HFFc6 (cell line): ENCODE data around the gene WRAP73. TPM values are rescaled to one million over a fixed set of nuclear protein-coding genes. Genes with fewer than 3 reads are reported as not detected.

Source experiments
- DNase-seq: peaks from one replicate; pipeline ENCODE4 v3.0.0-alpha.2; 2018
- H3K27ac Mint-ChIP-seq: 2 replicates; pipeline ENCODE4 v1.8.0; 2020; ENCODE audit warnings: mild to moderate bottlenecking, mixed read lengths
- H3K27me3 Mint-ChIP-seq: 2 replicates; pipeline ENCODE4 v1.8.0; 2021; ENCODE audit warnings: mild to moderate bottlenecking, moderate library complexity, mixed read lengths; ENCODE audit not compliant: insufficient read depth
- H3K36me3 Mint-ChIP-seq: 2 replicates; pipeline ENCODE4 v1.8.0; 2021; ENCODE audit warnings: low read depth, mixed read lengths
- H3K4me1 Mint-ChIP-seq: 2 replicates; pipeline ENCODE4 v1.8.0; 2020; ENCODE audit warnings: low read depth, mixed read lengths
- H3K4me3 Mint-ChIP-seq: 2 replicates; pipeline ENCODE4 v1.8.0; 2020; ENCODE audit warnings: mild to moderate bottlenecking, moderate library complexity, mixed read lengths
- H3K9me3 Mint-ChIP-seq: 2 replicates; pipeline ENCODE4 v1.8.0; 2020; ENCODE audit warnings: mild to moderate bottlenecking, mixed read lengths
- total RNA-seq, 6 experiments: library from RNA; stranded (reverse); fragmentation: NEBNext Ultra II Directional; extraction: Animal tissue kit (Norgen Biotek cat#: 25700); gene quantifications; 2 replicates in 1 of 6; 3 replicates in 5 of 6; pipeline ENCODE4 v1.2.3, GENCODE V29; 2021
- TF ChIP-seq, protein P1 (sequence below): fragments of 200-600 bp; sonication (generic); IDR thresholded peaks from 2 replicates; pipeline ENCODE4 v1.5.0; 2021; ENCODE audit warnings: antibody characterized with exemption, mild to moderate bottlenecking

The WRAP73 gene
- total RNA-seq, 6 experiments from 2014 or later, result 11.8 to 14.8 (median 14.3) TPM

DNA sequence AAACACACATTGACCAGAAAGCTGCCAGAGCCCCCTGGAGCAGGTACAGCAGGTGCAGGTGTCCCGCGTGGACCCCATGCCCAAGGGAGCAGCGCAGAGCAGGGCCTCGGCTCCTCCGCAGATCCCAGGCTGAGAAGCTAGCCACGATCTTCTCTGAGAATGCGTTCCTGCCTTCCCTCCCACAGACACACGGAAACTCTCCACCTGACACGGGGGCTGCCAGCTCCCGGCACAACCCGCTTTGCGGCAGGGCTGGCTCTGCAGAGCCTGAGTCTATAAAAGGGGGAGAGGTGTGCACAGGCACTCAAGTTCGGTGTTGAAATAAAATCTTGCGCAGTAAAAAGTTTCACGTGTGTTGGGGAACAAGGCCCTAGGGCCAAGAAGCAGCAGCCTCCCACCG, 48.2 kb downstream of the WRAP73 start:
- Mint-ChIP-seq H3K4me3 (no peak overlapping the region), H3K4me1 (no peaks in the 10 kb centered on the region), H3K27me3 (peaks cover 6% of the 10 kb centered on the region), H3K36me3 (no peaks in the 10 kb centered on the region), H3K27ac (no peak overlapping the region), H3K9me3 (no peaks in the 10 kb centered on the region)
- TF ChIP-seq, protein P1, sequence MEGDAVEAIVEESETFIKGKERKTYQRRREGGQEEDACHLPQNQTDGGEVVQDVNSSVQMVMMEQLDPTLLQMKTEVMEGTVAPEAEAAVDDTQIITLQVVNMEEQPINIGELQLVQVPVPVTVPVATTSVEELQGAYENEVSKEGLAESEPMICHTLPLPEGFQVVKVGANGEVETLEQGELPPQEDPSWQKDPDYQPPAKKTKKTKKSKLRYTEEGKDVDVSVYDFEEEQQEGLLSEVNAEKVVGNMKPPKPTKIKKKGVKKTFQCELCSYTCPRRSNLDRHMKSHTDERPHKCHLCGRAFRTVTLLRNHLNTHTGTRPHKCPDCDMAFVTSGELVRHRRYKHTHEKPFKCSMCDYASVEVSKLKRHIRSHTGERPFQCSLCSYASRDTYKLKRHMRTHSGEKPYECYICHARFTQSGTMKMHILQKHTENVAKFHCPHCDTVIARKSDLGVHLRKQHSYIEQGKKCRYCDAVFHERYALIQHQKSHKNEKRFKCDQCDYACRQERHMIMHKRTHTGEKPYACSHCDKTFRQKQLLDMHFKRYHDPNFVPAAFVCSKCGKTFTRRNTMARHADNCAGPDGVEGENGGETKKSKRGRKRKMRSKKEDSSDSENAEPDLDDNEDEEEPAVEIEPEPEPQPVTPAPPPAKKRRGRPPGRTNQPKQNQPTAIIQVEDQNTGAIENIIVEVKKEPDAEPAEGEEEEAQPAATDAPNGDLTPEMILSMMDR, result no peak
- no peak for DNase-seq

DNA sequence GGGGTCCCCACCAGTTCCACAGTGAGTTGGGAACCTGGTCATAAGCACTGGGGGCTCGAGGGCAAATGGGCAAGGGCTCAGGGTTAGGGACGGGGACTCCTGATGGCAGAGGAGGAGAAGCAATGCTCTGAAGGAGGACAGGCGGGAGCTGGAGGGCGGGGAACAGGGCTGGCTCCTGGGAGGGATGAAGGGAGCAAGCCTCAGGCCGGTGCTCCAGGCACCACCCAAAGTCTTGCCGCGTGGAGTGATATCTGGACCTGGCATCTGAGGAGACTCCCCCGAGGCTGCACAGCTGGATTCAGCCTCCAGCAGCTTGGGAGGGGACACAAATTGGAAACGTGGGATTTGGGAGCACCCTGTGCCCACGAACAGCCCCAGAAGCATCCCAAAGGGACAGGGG, 49.5 kb downstream of the WRAP73 start:
- H3K27ac Mint-ChIP-seq, result no peak overlapping the region
- H3K27me3 Mint-ChIP-seq, result peaks cover 6% of the 10 kb centered on the region
- no peak overlapping the region for H3K4me3 Mint-ChIP-seq
- no peaks in the 10 kb centered on the region for H3K4me1 Mint-ChIP-seq
- TF ChIP-seq, protein P1, result no peak
- no peak for DNase-seq
- no peaks in the 10 kb centered on the region for H3K9me3 Mint-ChIP-seq
- no peaks in the 10 kb centered on the region for H3K36me3 Mint-ChIP-seq

DNA sequence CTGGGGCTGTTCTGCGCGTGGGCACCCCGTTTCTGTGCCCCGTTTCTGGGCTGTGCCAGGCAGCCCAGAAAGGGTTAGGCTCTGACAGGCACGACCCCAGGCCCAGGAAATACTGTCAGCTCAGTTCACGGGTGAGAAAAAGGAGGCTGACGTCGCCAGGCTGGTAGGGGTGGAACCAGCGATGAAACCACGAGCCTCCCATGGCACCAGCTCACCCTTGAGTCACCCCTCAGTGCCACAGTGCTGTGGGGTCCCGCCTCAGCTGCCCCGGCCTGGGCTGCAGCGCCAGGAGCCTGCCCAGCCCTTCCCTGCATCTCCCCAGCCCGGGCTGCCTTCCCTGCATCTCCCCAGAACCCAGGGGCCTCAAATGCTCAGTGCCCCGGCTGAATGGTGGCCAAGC, 50.1 kb downstream of the WRAP73 start:
- peaks cover 6% of the 10 kb centered on the region for H3K27me3 Mint-ChIP-seq
- DNase-seq, result no peak
- no peak overlapping the region for H3K4me3 Mint-ChIP-seq
- H3K4me1 Mint-ChIP-seq, result no peaks in the 10 kb centered on the region
- H3K27ac Mint-ChIP-seq, result no peak overlapping the region
- TF ChIP-seq, protein P1, result no peak
- H3K9me3 Mint-ChIP-seq, result no peaks in the 10 kb centered on the region
- no peaks in the 10 kb centered on the region for H3K36me3 Mint-ChIP-seq

DNA sequence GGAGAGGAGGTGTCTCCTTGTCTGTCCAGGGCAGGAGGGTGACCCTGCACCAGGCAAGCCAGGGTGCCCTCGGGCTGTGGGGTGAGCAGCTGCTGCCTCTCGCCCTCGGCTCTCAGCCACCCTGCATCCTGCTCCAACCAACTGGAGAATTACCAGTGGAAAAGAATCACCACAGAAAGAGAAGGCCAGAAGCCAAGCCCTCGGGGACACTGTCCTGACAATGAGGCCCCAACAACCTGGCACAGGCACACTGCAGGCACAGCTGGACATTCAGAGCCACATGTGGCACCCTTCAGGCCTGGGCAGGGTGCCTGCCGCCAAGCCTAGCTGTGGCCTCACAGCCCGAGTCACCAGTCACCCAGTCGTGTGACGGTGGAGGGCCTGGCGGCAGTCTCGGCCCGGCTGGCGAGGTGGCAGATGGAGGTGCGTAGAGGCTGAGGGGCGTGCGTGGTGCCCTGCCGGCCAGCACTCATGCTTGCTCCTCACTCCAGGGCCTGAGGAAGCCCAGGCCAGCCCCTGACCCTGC, 50.6 kb downstream of the WRAP73 start:
- TF ChIP-seq, protein P1, result no peak
- DNase-seq, result no peak
- peaks cover 6% of the 10 kb centered on the region for H3K27me3 Mint-ChIP-seq
- no peak overlapping the region for H3K4me3 Mint-ChIP-seq
- no peaks in the 10 kb centered on the region for H3K4me1 Mint-ChIP-seq
- no peak overlapping the region for H3K27ac Mint-ChIP-seq
- H3K9me3 Mint-ChIP-seq, result no peaks in the 10 kb centered on the region
- H3K36me3 Mint-ChIP-seq, result no peaks in the 10 kb centered on the region

DNA sequence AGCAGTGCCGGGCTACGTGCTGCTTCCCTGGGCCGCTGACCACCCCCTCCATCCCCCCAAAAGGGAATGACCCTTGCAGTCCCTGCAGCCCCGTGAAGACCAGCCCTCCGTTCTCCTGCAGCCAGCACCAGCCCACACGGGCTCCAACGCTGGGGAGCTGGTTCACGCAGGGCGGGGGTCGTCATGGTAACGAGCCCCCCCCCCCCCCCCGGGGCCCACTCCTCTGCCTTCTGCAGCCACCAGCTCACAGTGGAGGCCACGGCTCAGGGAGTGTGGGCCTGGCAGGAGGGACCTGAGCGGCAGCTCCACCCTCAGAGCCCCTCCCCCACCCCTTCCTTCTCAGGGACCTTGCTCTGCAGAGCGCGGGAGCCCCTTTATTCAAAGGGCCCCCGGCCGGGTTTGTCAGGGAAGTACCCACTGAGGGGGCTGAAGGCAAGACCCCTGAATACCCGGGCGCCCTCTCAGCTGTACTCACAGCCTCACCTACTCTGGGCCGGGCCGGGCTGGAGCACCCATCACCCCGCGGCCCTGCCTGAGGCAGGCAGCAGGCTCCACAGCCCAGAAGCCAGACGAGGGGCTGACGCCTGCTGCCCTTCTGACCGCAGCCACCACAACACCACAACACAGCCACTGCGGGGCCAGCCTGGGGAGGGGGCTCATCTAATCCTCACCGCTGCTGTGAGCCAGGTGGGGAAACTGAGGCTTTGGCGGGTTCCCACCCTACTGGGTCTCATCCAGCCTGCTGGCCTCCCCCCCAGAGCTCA, 51.2 kb downstream of the WRAP73 start:
- Mint-ChIP-seq H3K36me3 (no peaks in the 10 kb centered on the region), H3K4me3 (no peak overlapping the region), H3K27ac (no peak overlapping the region), H3K4me1 (no peaks in the 10 kb centered on the region), H3K27me3 (peaks cover 6% of the 10 kb centered on the region), H3K9me3 (no peaks in the 10 kb centered on the region)
- TF ChIP-seq, protein P1, result no peak
- DNase-seq, result no peak
